Colonic mucosa (tissue), 4 donors: Measurements from ENCODE around the gene FTCDNL1. TPM values are rescaled to one million over a fixed set of nuclear protein-coding genes. Genes with fewer than 3 reads are reported as not detected.

Source experiments
- DNase-seq: peaks from one replicate; pipeline ENCODE4 v3.0.0-alpha.2; 2020
- H3K27ac ChIP-seq: fragments of 200-600 bp; one replicate; pipeline ENCODE4 v1.8.0; 2021
- H3K27me3 ChIP-seq: fragments of 200-600 bp; one replicate; pipeline ENCODE4 v1.8.0; 2021
- H3K36me3 ChIP-seq: fragments of 200-600 bp; one replicate; pipeline ENCODE4 v1.8.0; 2021
- H3K4me1 ChIP-seq: fragments of 200-600 bp; one replicate; pipeline ENCODE4 v1.8.0; 2021; ENCODE audit warnings: mild to moderate bottlenecking
- H3K4me3 ChIP-seq: fragments of 200-600 bp; one replicate; pipeline ENCODE4 v1.8.0; 2021
- H3K9ac ChIP-seq, 2 donors: one replicate each; pipeline ENCODE4 v1.7.0; 2013; ENCODE audit warnings: control low read depth in 2 of 2, low read depth in 2 of 2, low read length in 2 of 2
- H3K9me3 ChIP-seq: fragments of 200-600 bp; one replicate; pipeline ENCODE4 v1.8.0; 2021
- CTCF ChIP-seq: fragments of 200-600 bp; IDR thresholded peaks from one replicate; pipeline ENCODE4 v1.8.0; 2022; ENCODE audit warnings: antibody characterized with exemption, mild to moderate bottlenecking
- intact Hi-C: fragments of 100-400 bp; cut with DNase I; formaldehyde crosslinking; loops from one replicate; pipeline ENCODE4 v1.14.1; 2022
- total RNA-seq, 2 donors: library from RNA; stranded (reverse); fragmentation: NEBNext Ultra II Directional in 1 of 2; extraction: Animal tissue kit (Norgen Biotek cat#: 25700) in 1 of 2; gene quantifications; one replicate each; pipeline ENCODE4 v1.2.1, GENCODE V29; 2021
- donor health status: healthy.
- donor health status: DM: no; HTN: no; CAD: no.
- donor health status: DM: no; HTN: no; CAD: no.

The FTCDNL1 gene
- total RNA-seq, 2 donors from 2014 or later: 1.3 to 1.8 TPM

- no peaks in the 10 kb centered on the region for H3K4me1 ChIP-seq
- no peaks in the 10 kb centered on the region for H3K9me3 ChIP-seq
- no peak for DNase-seq
- no peak overlapping the region for H3K27ac ChIP-seq
- H3K9ac ChIP-seq: no peak overlapping the region
- TF ChIP-seq CTCF: no peak
- no peaks in the 10 kb centered on the region for H3K27me3 ChIP-seq
- no peak overlapping the region for H3K4me3 ChIP-seq
- no peaks in the 10 kb centered on the region for H3K36me3 ChIP-seq
- intact Hi-C loops: no loop called here
Measured at GRCh38 chr2:199777315-199777714, 73.7 kb downstream of the FTCDNL1 start.

- H3K9ac ChIP-seq: no peak overlapping the region
- TF ChIP-seq CTCF: no peak
- no peak for DNase-seq
- no peaks in the 10 kb centered on the region for H3K36me3 ChIP-seq
- intact Hi-C loops: no loop called here
- no peaks in the 10 kb centered on the region for H3K9me3 ChIP-seq
- no peak overlapping the region for H3K4me3 ChIP-seq
- no peaks in the 10 kb centered on the region for H3K4me1 ChIP-seq
- no peak overlapping the region for H3K27ac ChIP-seq
- no peaks in the 10 kb centered on the region for H3K27me3 ChIP-seq
Measured at GRCh38 chr2:199775267-199775666, 75.7 kb downstream of the FTCDNL1 start.

GRCh38 chr2:199772035-199772976 lies 78.7 kb downstream of the FTCDNL1 start:
- intact Hi-C loops: no loop called here
- Histone ChIP-seq H3K9ac (no peak overlapping the region), H3K27me3 (no peaks in the 10 kb centered on the region), H3K27ac (no peak overlapping the region), H3K9me3 (no peaks in the 10 kb centered on the region), H3K36me3 (no peaks in the 10 kb centered on the region), H3K4me3 (no peak overlapping the region), H3K4me1 (no peaks in the 10 kb centered on the region)
- no peak for TF ChIP-seq CTCF
- DNase-seq: no peak

- Histone ChIP-seq H3K4me1 (no peaks in the 10 kb centered on the region), H3K27me3 (no peaks in the 10 kb centered on the region), H3K9ac (no peak overlapping the region), H3K9me3 (no peaks in the 10 kb centered on the region), H3K4me3 (no peak overlapping the region), H3K27ac (no peak overlapping the region), H3K36me3 (no peaks in the 10 kb centered on the region)
- no peak for TF ChIP-seq CTCF
- intact Hi-C loops: no loop called here
- no peak for DNase-seq
Measured at GRCh38 chr2:199770716-199771115, 80.3 kb downstream of the FTCDNL1 start.

GRCh38 chr2:199765646-199766045 lies 85.3 kb downstream of the FTCDNL1 start:
- intact Hi-C loops: no loop called here
- no peak overlapping the region for H3K9ac ChIP-seq
- no peak overlapping the region for H3K27ac ChIP-seq
- DNase-seq: no peak
- no peaks in the 10 kb centered on the region for H3K36me3 ChIP-seq
- H3K9me3 ChIP-seq: no peaks in the 10 kb centered on the region
- no peaks in the 10 kb centered on the region for H3K4me1 ChIP-seq
- H3K4me3 ChIP-seq: no peak overlapping the region
- TF ChIP-seq CTCF: no peak
- no peaks in the 10 kb centered on the region for H3K27me3 ChIP-seq
